HEK293 (cell line): Measurements from ENCODE around the gene DMGDH.

Experiments
- SP2 ChIP-seq: fragments of 450-650 bp; formaldehyde crosslinking; IDR thresholded peaks from 2 replicates; pipeline ENCODE4 v1.5.1; 2016; ENCODE audit warnings: missing biosample characterization, missing genetic modification characterization
- YY2 ChIP-seq: fragments of 450-650 bp; formaldehyde crosslinking; IDR thresholded peaks from 2 replicates; pipeline ENCODE4 v1.5.1; 2016; ENCODE audit warnings: missing biosample characterization, missing genetic modification characterization
- ZBTB20 ChIP-seq: fragments of 450-650 bp; formaldehyde crosslinking; IDR thresholded peaks from 2 replicates; pipeline ENCODE4 v1.5.1; 2016; ENCODE audit warnings: missing biosample characterization, missing genetic modification characterization
- ZFP3 ChIP-seq: fragments of 450-650 bp; formaldehyde crosslinking; IDR thresholded peaks from 2 replicates; pipeline ENCODE4 v1.5.1; 2016; ENCODE audit warnings: low read depth, missing biosample characterization, missing genetic modification characterization
- ZNF132 ChIP-seq: fragments of 450-650 bp; formaldehyde crosslinking; IDR thresholded peaks from 2 replicates; pipeline ENCODE4 v1.5.1; 2017; ENCODE audit warnings: missing biosample characterization, missing genetic modification characterization, borderline replicate concordance
- ZNF138 ChIP-seq: fragments of 450-650 bp; formaldehyde crosslinking; IDR thresholded peaks from 2 replicates; pipeline ENCODE4 v1.5.1; 2016; ENCODE audit warnings: missing biosample characterization, missing genetic modification characterization, borderline replicate concordance
- ZNF660 ChIP-seq: fragments of 450-650 bp; IDR thresholded peaks from 2 replicates; pipeline ENCODE4 v1.5.1; 2018; ENCODE audit warnings: missing biosample characterization, mild to moderate bottlenecking, missing genetic modification characterization
- ZNF670 ChIP-seq: fragments of 450-650 bp; formaldehyde crosslinking; IDR thresholded peaks from 2 replicates; pipeline ENCODE4 v1.5.1; 2016; ENCODE audit warnings: missing biosample characterization, missing genetic modification characterization, low read depth
- ZNF843 ChIP-seq: fragments of 450-650 bp; formaldehyde crosslinking; IDR thresholded peaks from 2 replicates; pipeline ENCODE4 v1.5.1; 2016; ENCODE audit warnings: missing biosample characterization, missing genetic modification characterization
- TF ChIP-seq, protein P1 (sequence below): fragments of 450-650 bp; formaldehyde crosslinking; IDR thresholded peaks from 2 replicates; pipeline ENCODE4 v1.5.1; 2016; ENCODE audit warnings: missing biosample characterization, missing genetic modification characterization
- TF ChIP-seq, protein P2 (sequence below): fragments of 450-650 bp; formaldehyde crosslinking; IDR thresholded peaks from 2 replicates; pipeline ENCODE4 v1.5.1; 2016; ENCODE audit warnings: missing biosample characterization, missing genetic modification characterization
- TF ChIP-seq, protein P3 (sequence below): IDR thresholded peaks from 2 replicates; pipeline ENCODE4 v1.6.1; 2011; ENCODE audit warnings: mild to moderate bottlenecking, low read depth, low read length, borderline replicate concordance
- TF ChIP-seq, protein P4 (sequence below): fragments of 450-650 bp; formaldehyde crosslinking; conservative IDR thresholded peaks from 2 replicates; pipeline ENCODE4 v1.5.1; 2016; ENCODE audit warnings: low read depth, missing biosample characterization, missing genetic modification characterization

DNA sequence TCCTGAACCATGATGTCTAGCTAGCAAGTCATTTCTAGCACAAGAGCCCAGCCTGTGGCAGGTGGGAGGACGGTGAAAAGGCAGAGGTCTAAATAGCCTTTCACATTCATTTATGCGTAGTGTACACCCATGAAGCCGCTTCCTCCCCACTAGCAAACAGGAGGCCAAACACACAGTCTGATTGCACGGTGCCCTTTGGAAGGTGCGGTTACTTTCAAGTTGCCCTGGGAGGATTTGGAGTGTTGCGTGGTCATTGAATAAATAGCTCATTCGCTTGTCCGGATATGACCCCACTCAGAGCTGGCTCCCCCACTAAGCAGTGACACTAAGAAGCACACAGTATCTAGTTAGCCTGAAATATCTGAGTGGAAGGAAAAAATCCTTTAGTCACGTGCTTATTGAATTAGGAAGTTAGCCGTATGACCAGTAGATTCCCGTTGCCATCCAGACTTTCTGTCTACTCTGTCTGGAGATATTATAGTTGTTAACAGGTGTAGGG, 83.7 kb downstream of the DMGDH start:
- TF ChIP-seq, protein P1, sequence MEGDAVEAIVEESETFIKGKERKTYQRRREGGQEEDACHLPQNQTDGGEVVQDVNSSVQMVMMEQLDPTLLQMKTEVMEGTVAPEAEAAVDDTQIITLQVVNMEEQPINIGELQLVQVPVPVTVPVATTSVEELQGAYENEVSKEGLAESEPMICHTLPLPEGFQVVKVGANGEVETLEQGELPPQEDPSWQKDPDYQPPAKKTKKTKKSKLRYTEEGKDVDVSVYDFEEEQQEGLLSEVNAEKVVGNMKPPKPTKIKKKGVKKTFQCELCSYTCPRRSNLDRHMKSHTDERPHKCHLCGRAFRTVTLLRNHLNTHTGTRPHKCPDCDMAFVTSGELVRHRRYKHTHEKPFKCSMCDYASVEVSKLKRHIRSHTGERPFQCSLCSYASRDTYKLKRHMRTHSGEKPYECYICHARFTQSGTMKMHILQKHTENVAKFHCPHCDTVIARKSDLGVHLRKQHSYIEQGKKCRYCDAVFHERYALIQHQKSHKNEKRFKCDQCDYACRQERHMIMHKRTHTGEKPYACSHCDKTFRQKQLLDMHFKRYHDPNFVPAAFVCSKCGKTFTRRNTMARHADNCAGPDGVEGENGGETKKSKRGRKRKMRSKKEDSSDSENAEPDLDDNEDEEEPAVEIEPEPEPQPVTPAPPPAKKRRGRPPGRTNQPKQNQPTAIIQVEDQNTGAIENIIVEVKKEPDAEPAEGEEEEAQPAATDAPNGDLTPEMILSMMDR (tag by site-specific recombination) = no peak
- TF ChIP-seq ZNF132 (tag by site-specific recombination) (no peak), ZFP3 (tag by site-specific recombination) (no peak), YY2 (tag by site-specific recombination) (no peak), ZBTB20 (tag by site-specific recombination) (peak; percentile 56), ZNF670 (tag by site-specific recombination) (no peak), SP2 (tag by site-specific recombination) (no peak), ZNF138 (no peak), ZNF843 (no peak), ZNF660 (no peak)
- TF ChIP-seq, protein P2, sequence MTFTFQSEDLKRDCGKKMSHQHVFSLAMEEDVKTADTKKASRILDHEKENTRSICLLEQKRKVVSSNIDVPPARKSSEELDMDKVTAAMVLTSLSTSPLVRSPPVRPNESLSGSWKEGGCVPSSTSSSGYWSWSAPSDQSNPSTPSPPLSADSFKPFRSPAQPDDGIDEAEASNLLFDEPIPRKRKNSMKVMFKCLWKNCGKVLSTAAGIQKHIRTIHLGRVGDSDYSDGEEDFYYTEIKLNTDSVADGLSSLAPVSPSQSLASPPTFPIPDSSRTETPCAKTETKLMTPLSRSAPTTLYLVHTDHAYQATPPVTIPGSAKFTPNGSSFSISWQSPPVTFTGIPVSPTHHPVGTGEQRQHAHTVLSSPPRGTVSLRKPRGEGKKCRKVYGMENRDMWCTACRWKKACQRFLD (tag by site-specific recombination) = no peak
- TF ChIP-seq, protein P3, sequence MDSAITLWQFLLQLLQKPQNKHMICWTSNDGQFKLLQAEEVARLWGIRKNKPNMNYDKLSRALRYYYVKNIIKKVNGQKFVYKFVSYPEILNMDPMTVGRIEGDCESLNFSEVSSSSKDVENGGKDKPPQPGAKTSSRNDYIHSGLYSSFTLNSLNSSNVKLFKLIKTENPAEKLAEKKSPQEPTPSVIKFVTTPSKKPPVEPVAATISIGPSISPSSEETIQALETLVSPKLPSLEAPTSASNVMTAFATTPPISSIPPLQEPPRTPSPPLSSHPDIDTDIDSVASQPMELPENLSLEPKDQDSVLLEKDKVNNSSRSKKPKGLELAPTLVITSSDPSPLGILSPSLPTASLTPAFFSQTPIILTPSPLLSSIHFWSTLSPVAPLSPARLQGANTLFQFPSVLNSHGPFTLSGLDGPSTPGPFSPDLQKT = no peak
- TF ChIP-seq, protein P4, sequence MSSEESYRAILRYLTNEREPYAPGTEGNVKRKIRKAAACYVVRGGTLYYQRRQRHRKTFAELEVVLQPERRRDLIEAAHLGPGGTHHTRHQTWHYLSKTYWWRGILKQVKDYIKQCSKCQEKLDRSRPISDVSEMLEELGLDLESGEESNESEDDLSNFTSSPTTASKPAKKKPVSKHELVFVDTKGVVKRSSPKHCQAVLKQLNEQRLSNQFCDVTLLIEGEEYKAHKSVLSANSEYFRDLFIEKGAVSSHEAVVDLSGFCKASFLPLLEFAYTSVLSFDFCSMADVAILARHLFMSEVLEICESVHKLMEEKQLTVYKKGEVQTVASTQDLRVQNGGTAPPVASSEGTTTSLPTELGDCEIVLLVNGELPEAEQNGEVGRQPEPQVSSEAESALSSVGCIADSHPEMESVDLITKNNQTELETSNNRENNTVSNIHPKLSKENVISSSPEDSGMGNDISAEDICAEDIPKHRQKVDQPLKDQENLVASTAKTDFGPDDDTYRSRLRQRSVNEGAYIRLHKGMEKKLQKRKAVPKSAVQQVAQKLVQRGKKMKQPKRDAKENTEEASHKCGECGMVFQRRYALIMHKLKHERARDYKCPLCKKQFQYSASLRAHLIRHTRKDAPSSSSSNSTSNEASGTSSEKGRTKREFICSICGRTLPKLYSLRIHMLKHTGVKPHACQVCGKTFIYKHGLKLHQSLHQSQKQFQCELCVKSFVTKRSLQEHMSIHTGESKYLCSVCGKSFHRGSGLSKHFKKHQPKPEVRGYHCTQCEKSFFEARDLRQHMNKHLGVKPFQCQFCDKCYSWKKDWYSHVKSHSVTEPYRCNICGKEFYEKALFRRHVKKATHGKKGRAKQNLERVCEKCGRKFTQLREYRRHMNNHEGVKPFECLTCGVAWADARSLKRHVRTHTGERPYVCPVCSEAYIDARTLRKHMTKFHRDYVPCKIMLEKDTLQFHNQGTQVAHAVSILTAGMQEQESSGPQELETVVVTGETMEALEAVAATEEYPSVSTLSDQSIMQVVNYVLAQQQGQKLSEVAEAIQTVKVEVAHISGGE (tag by site-specific recombination) = no peak
